WI38 (cell line): ENCODE data around the gene AP4M1.

Source experiments
- H3K4me3 ChIP-seq: 2 replicates; pipeline ENCODE4 v1.5.1; 2011; ENCODE audit warnings: low read depth, mild to moderate bottlenecking, control low read depth, low read length
- TF ChIP-seq, protein P1 (sequence below): IDR thresholded peaks from 2 replicates; pipeline ENCODE4 v1.5.1; 2012; ENCODE audit warnings: low read depth, mild to moderate bottlenecking, control low read depth, low read length

Gene AP4M1

DNA sequence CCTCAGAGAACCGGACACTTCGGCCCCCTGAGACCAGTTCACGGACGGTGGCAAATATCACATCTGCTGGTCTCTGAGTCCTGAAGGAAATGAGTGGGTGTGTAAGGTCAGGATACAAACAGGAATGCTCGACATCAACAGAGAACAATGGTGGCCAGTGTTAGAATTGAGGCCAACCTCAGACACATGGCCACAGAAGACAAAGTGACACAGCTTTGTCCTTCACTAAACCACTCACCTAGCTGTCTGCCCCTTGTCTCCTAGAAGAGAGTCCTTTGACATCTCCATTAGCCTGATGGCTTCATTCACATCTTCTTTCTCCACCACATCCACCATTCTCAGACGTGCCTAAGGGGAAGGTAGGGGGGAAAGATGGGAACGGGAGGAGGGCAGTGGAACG, 8.4 kb upstream of the AP4M1 start:
- H3K4me3 ChIP-seq = no peak overlapping the region
- TF ChIP-seq, protein P1, sequence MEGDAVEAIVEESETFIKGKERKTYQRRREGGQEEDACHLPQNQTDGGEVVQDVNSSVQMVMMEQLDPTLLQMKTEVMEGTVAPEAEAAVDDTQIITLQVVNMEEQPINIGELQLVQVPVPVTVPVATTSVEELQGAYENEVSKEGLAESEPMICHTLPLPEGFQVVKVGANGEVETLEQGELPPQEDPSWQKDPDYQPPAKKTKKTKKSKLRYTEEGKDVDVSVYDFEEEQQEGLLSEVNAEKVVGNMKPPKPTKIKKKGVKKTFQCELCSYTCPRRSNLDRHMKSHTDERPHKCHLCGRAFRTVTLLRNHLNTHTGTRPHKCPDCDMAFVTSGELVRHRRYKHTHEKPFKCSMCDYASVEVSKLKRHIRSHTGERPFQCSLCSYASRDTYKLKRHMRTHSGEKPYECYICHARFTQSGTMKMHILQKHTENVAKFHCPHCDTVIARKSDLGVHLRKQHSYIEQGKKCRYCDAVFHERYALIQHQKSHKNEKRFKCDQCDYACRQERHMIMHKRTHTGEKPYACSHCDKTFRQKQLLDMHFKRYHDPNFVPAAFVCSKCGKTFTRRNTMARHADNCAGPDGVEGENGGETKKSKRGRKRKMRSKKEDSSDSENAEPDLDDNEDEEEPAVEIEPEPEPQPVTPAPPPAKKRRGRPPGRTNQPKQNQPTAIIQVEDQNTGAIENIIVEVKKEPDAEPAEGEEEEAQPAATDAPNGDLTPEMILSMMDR = no peak

GRCh38 chr7:100093498-100093897, 7.9 kb upstream of the AP4M1 start:
- TF ChIP-seq, protein P1 = no peak
- H3K4me3 ChIP-seq = no peak overlapping the region

DNA sequence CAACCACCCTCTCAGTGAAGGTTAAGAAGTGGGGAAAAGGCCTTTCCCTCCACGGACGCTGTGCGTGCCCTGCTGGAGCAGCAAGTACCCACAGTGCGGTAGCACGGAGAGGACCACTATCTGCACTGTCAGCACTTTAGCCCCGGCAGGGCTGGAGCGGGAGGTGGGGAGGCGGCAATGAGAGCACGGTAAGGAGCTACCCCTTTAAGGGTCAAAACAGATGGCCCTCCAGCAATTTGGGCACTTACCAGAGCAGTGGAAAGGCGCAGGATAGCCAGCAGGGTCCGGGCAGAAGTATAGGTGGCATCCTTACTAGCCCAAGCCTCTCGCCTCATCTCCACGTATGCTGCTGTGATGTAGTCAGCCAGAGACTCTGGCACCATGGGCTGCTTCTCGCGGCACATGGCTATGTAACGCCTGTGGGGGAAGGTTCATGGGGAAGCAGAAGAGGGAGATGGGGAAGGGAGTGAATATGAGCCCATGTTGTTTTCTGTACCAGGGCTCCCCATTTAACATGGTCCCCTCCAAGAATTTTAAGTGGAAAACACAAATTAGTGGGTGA, 7.4 kb upstream of the AP4M1 start:
- no peak overlapping the region for H3K4me3 ChIP-seq
- TF ChIP-seq, protein P1 = no peak

DNA sequence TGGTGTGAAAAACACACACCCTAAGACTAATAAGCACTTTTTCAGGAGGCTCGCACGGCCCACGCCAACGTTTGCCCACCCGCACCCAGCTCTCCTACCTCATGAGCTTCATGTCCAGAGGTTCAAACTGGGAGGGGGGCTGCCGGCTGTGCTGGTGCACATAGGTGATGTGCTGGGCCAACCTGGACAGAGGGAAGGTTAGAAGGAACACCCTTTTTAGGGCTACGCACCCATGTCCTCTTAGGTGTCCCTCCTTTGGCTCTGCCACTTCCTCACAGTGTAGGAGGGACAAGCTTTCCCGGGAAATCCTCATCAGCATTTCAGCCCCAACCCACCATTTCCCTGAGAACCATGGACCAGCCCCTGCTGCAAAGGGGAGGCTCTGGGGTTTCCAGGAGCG, 6.2 kb upstream of the AP4M1 start:
- no peak overlapping the region for H3K4me3 ChIP-seq
- TF ChIP-seq, protein P1 = no peak

DNA sequence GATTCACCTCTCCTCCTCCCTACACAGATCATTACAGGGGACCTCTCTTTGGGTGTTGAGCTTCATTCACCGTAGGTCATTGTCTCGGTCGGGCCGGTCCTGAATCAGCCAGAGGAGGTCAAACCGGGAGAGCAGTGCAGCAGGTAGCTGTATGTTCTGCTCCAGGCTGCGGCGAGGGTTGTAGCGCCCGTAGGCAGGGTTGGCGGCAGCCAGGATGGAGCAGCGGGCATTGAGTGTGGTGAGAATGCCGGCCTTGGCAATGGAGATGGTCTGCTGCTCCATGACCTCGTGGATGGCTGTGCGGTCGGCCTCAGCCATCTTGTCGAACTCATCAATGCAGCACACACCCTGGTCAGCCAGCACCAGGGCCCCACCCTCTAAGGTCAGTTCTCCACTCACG, 5.7 kb upstream of the AP4M1 start:
- H3K4me3 ChIP-seq = no peak overlapping the region
- TF ChIP-seq, protein P1 = no peak

GRCh38 chr7:100098913-100099312, 2.5 kb upstream of the AP4M1 start:
- no peak overlapping the region for H3K4me3 ChIP-seq
- TF ChIP-seq, protein P1 = no peak

DNA sequence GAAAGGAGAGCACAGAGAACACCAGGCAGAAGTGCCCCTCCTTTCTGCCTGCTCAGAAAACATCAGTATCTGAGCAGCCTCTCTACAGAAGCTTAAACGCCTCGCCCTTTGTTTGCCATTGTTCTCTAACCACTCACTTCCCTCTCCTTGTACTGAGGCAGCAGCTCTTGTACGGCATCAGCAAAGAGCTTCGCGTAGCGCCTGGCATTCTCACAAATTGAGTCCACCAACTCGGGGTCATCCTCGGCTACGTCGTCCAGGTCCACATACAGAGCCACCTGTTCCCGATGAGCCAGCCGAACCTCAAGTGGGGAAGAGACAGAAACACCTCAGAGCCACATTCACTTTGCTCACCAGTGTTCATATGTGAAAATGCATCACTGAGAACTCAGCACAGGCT, 2.0 kb upstream of the AP4M1 start:
- TF ChIP-seq, protein P1 = no peak

More for the DNA sequence above, 2.0 kb upstream of the AP4M1 start:
- peak overlapping the region; percentile 78 for H3K4me3 ChIP-seq
